Inflammatory macrophage (primary cell): ENCODE data around the gene BRPF1.

Source experiments
- DNase-seq, 2 donors: peaks; one replicate each; pipeline ENCODE4 v3.0.0-alpha.2; 2020 to 2022

Gene BRPF1

GRCh38 chr3:9732740-9733115 lies 1.2 kb downstream of the BRPF1 start:
- DNase-seq: peak in 1 of 2 donors; percentile 19

DNA sequence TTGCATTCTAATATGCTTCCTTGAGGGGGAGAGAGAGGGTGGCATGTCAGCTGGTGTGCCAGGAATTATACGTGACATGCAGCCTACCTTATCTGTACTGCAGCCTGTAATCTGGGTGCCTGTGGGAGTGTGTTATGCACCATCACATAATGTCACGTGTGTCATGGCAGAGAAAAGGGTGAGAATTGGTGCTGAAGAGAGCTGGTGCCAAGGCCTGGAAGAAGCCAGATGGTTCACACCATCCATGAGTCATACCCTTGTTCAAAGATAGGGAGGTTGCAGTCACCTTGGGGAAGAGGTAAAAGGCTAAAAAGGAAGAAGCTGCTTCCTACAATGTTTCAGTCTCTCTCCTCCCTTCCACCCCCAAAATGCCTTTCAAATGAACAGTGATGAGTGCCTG lies 5.3 kb downstream of the BRPF1 start:
- DNase-seq: no peak

GRCh38 chr3:9739181-9739580 lies 7.6 kb downstream of the BRPF1 start:
- no peak for DNase-seq

DNA sequence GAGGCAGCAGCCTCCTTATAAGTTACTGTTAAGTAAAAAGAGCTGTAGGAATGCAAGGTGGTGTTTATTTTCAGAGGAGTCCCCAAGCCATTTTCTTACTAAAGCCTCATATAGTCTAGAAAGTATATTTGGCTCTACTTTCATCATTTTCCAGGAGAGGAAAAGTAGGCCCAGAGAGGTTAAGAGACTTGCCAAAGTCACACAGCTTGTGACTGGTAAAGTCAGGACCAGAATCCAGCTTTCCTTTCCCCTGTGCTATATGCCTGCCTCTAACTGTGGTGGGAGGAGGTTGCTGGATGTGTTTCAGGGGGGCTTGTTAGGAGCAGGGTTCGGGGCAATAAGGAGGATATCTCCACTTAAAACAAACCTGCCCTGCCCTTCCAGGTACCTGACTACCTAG lies 11.0 kb downstream of the BRPF1 start:
- no peak for DNase-seq

DNA sequence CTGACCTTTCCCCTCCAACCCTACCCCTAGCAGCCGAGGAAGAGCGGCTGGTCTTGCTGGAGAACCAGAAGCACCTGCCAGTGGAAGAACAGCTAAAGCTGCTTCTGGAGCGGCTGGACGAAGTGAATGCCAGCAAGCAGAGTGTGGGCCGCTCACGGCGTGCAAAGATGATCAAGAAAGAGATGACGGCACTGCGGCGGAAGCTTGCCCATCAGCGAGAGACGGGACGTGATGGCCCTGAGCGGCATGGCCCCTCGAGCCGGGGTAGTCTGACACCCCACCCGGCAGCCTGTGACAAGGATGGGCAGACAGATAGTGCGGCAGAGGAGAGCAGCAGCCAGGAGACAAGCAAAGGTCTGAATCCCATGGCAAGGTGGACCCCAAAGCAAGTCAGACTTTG lies 12.0 kb downstream of the BRPF1 start:
- DNase-seq: no peak

DNA sequence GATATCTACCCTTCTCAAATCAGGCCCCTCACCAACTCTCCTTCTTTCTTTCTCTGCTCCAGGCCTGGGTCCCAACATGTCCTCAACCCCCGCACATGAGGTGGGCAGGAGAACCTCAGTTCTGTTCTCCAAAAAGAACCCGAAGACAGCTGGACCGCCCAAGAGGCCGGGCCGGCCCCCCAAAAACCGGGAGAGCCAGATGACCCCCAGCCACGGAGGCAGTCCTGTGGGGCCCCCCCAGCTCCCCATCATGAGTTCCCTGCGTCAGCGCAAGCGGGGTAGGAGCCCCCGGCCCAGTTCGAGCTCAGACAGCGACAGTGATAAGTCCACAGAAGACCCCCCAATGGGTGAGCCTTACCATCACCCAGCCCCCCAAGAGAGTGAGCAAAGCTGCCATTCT lies 12.6 kb downstream of the BRPF1 start:
- DNase-seq: no peak

GRCh38 chr3:9745521-9745920 lies 14.0 kb downstream of the BRPF1 start:
- no peak for DNase-seq

- no peak for DNase-seq
Measured at GRCh38 chr3:9746330-9746729, 14.8 kb downstream of the BRPF1 start.

GRCh38 chr3:9747267-9747666 lies 15.7 kb downstream of the BRPF1 start:
- peak; percentile 23 to 52 for DNase-seq

GRCh38 chr3:9748031-9748430 lies 16.5 kb downstream of the BRPF1 start:
- DNase-seq: no peak

GRCh38 chr3:9749296-9749644 lies 17.7 kb downstream of the BRPF1 start:
- no peak for DNase-seq

DNA sequence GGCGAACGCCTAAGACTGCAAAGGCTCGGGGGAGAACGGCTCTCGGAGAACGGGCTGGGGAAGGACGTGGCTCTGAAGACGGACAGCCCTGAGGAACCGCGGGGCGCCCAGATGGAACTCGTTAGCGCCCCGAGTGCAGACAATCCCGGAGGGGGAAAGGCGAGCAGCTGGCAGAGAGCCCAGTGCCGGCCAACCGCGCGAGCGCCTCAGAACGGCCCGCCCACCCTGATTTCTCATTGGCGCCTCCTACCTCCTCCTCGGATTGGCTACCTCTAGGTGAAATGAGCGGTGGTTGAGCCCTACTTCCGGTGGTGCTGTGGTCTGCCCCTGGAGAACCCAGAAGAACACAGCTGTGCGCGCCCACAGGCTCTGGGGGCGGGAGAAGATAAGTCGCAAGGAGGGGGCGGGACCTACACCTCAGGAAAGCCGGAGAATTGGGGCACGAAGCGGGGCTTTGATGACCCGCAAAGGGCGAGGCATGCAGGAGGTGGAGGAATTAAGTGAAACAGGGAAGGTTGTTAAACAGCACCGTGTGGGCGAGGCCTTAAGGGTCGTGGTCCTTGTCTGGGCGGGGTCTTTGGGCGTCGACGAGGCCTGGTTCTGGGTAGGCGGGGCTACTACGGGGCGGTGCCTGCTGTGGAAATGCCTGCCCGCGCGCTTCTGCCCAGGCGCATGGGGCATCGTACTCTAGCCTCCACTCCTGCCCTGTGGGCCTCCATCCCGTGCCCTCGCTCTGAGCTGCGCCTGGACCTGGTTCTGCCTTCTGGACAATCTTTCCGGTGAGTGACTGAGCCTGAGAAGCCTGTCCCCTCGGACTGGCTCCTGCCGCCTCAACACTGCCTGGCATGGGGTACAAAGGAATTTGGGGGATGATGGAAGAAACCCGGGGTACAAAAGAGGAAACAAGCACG lies 18.4 kb downstream of the BRPF1 start, which contains the start of gene OGG1:
TSS of gene OGG1 (plus strand) at position 308 of the 911 bp plus-strand sequence. CDS start at position 643, 335 bp downstream.
- peak; percentile 99 for DNase-seq

DNA sequence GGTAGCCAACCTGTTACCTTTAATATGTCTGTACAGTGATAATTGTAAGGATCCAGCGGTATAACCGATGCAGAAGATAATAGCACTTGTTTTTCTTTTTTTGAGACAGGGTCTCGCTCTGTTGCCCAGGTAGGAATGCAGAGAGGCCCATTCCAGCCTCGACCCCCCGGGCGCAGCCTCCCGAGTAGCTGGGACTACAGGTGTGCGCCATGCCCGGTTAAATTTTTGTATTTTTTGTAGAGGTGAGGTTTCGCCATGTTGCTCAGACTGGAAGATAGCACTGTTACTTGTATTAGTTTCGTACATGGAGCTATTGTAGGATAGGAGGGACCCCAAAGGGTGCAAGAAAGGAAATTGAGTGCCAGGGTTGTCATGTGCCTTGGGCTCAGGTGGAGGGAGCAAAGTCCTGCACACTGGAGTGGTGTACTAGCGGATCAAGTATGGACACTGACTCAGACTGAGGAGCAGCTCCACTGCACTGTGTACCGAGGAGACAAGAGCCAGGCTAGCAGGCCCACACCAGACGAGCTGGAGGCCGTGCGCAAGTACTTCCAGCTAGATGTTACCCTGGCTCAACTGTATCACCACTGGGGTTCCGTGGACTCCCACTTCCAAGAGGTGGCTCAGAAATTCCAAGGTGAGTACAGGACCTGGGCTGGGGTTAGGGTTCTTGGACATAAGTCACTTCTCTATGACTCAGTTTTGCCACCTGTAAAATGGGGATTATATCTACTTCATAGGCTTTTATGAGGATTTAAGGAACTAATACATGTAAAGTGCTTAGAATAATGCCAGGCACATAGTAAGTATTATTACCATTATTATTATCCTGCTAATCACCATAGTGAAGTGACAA lies 19.2 kb downstream of the BRPF1 start:
- no peak for DNase-seq

GRCh38 chr3:9754678-9755077 lies 23.1 kb downstream of the BRPF1 start:
- no peak for DNase-seq

GRCh38 chr3:9757427-9757826 lies 25.9 kb downstream of the BRPF1 start:
- DNase-seq: no peak

DNA sequence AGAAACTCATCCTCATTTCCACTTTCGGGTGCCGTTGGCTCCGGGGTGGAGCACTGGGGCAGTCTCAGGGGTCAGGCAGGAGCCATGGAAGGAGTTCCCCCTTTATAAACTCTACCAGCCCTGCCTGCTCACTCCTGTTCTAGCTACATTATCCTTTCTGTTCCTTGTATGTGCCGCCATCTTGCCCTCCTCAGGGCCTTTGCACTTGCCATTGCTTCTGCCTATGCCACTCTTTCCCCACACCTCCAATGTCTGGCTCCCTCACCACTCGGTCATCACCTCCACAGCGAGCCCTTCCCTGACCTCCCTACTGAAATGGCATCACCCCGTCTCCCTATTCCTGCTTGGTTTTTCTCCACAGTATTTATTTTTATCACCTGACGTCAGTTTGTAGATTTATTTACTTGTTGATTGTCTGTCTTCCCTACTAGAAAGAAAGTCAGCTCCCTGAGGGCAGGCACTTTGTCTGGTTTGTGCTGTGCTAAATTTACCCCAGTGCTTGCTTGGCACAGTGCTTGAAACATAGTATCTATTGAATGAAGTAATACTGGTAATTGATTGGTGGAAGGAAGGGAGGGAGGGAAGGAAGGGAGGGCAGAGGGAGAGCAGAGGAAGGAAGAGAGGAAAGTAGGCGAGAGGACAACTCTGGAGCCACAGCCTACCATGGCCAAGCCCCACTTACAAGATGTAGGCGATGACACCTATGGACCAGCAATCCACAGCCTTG lies 29.4 kb downstream of the BRPF1 start:
- DNase-seq: no peak

DNA sequence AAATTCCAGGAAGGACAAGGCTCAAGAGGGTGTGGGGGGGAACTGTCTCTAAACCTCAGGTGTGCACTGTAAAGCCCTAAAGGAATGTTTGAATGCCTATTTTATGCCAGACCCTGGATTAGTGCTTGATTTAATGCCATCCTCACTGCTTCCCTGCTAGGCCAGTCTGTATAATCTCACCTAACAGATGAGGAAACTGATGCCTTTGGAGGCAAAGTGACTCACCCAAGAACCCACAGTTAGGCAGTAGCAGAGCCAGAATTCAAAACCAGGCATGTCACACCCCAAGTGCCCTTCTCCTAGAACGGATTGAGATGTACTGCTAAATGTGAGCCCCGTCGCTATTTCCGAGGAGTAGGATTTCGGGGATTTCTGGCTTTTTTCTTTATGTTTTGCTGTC lies 30.4 kb downstream of the BRPF1 start:
- no peak for DNase-seq

DNA sequence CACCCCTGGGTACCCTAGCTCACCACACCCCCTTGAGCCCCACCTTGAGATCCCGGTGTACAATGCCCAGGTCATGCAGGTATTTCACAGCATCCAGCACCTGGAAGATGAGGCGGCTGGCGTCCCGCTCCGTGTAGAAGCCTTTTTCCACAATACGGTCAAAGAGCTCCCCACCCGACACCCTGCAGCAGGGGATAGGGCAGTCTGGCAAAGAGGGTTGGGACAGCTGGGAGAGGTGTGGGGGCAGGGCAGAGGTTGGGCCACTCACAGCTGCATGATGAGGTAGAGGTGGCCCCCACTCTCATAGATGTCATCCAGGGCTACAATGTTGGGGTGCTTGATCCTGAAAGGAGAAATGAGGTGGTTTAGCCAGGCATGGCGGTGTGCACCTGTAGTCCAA lies 31.3 kb downstream of the BRPF1 start:
- DNase-seq: no peak

- DNase-seq: no peak
Measured at GRCh38 chr3:9765865-9766264, 34.3 kb downstream of the BRPF1 start.

- peak; percentile 70 to 73 for DNase-seq
Measured at GRCh38 chr3:9767418-9767817, 35.9 kb downstream of the BRPF1 start.

GRCh38 chr3:9768141-9768775 lies 36.7 kb downstream of the BRPF1 start:
- DNase-seq: no peak

GRCh38 chr3:9769012-9769411 lies 37.5 kb downstream of the BRPF1 start:
- no peak for DNase-seq
